HepG2 (cell line): ENCODE measurements around the gene SRF. TPM values are rescaled to one million over a fixed set of nuclear protein-coding genes. Genes with fewer than 3 reads are reported as not detected.

ENCODE experiments used
- BRD4 ChIP-seq: sonication (generic); formaldehyde crosslinking; IDR thresholded peaks from 2 replicates; pipeline ENCODE4 v1.4.0; 2020; ENCODE audit warnings: missing genetic modification reagents
- DNMT1 ChIP-seq: sonication (generic); formaldehyde crosslinking; IDR thresholded peaks from 2 replicates; pipeline ENCODE4 v1.5.1; 2020; ENCODE audit warnings: mild to moderate bottlenecking, missing genetic modification reagents
- ELF4 ChIP-seq: sonication (generic); formaldehyde crosslinking; IDR thresholded peaks from 2 replicates; pipeline ENCODE4 v1.5.0; 2020; ENCODE audit warnings: missing genetic modification reagents, mild to moderate bottlenecking, moderate library complexity, borderline replicate concordance
- FOXP1 ChIP-seq, 2 experiments: fragments of 450-650 bp in 1 of 2; IDR thresholded peaks; 2 replicates each; pipeline ENCODE4 v1.6.1; 2017 to 2018; ENCODE audit warnings: antibody characterized with exemption in 1 of 2
- HNF4G ChIP-seq, 2 experiments: sonication (generic) in 1 of 2; formaldehyde crosslinking in 1 of 2; IDR thresholded peaks; 2 replicates each; pipeline versions ENCODE4 v1.4.0 to v1.6.1; 2011 to 2020; ENCODE audit warnings: borderline replicate concordance in 2 of 2, low read depth in 2 of 2, mild to moderate bottlenecking in 2 of 2, low read length in 1 of 2, missing genetic modification reagents in 1 of 2, moderate library complexity in 1 of 2
- ISL2 ChIP-seq: sonication (generic); formaldehyde crosslinking; IDR thresholded peaks from 2 replicates; pipeline ENCODE4 v1.5.0; 2020; ENCODE audit warnings: missing genetic modification reagents
- MTA3 ChIP-seq: sonication (generic); formaldehyde crosslinking; IDR thresholded peaks from 2 replicates; pipeline ENCODE4 v1.4.0; 2020; ENCODE audit warnings: missing genetic modification reagents
- MXD4 ChIP-seq: IDR thresholded peaks from 2 replicates; pipeline ENCODE4 v1.6.1; 2016; ENCODE audit warnings: mild to moderate bottlenecking, missing biosample characterization, missing genetic modification reagents
- PHB2 ChIP-seq: fragments of 450-650 bp; IDR thresholded peaks from 2 replicates; pipeline ENCODE4 v1.6.1; 2018; ENCODE audit not compliant: partially characterized antibody
- SOX13 ChIP-seq, 3 experiments: fragments of 450-650 bp in 1 of 3; sonication (generic) in 1 of 3; formaldehyde crosslinking in 1 of 3; IDR thresholded peaks in 2 of 3; conservative IDR thresholded peaks in 1 of 3; 2 replicates each; pipeline versions ENCODE4 v1.5.0 to v1.6.1; 2016 to 2020; ENCODE audit warnings: antibody characterized with exemption in 1 of 3, mild to moderate bottlenecking in 1 of 3, missing compliant biosample characterization in 1 of 3, missing genetic modification reagents in 1 of 3, moderate library complexity in 1 of 3
- SOX5 ChIP-seq: IDR thresholded peaks from 2 replicates; pipeline ENCODE4 v1.6.1; 2016; ENCODE audit warnings: borderline replicate concordance
- ZFP90 ChIP-seq: sonication (generic); formaldehyde crosslinking; IDR thresholded peaks from 2 replicates; pipeline ENCODE4 v1.8.0; 2022; ENCODE audit warnings: missing genetic modification reagents, mild to moderate bottlenecking, inconsistent platforms, borderline replicate concordance
- ZNF253 ChIP-seq: sonication (generic); formaldehyde crosslinking; IDR thresholded peaks from 2 replicates; pipeline ENCODE4 v1.8.0; 2022; ENCODE audit warnings: mild to moderate bottlenecking, missing genetic modification reagents, borderline replicate concordance
- ZNF546 ChIP-seq: sonication (generic); formaldehyde crosslinking; conservative IDR thresholded peaks from 2 replicates; pipeline ENCODE4 v1.8.1; 2023; ENCODE audit warnings: mild to moderate bottlenecking, missing genetic modification reagents
- ZNF816 ChIP-seq: sonication (generic); formaldehyde crosslinking; IDR thresholded peaks from 2 replicates; pipeline ENCODE4 v1.8.0; 2022; ENCODE audit warnings: missing genetic modification reagents, mild to moderate bottlenecking, borderline replicate concordance
- polyA plus RNA-seq, 8 experiments: library from polyadenylated mRNA; depleted of rRNA in 3 of 8; stranded (reverse) in 7 of 8; unstranded in 1 of 8; fragments of >200 nt; fragmentation: Illumina TruSeq in 4 of 8; extraction: Trizol in 4 of 8; gene quantifications; 2 replicates each; pipeline versions ENCODE4 v1.2.1 to v1.2.3, GENCODE V29; 2011 to 2016; ENCODE audit warnings: low read depth in 4 of 8, missing spikeins in 1 of 8, mixed read lengths in 1 of 8; ENCODE audit not compliant: insufficient read depth in 1 of 8
- total RNA-seq, 5 experiments: library from RNA; depleted of rRNA; stranded (reverse); fragments of >200 nt; fragmentation: Illumina TruSeq; extraction: Trizol; gene quantifications; 2 replicates each; pipeline ENCODE4 v1.2.3, GENCODE V29; 2016; ENCODE audit warnings: low read depth in 1 of 5
- TF ChIP-seq, protein P1 (sequence below): sonication (generic); formaldehyde crosslinking; IDR thresholded peaks from 2 replicates; pipeline ENCODE4 v1.8.0; 2022; ENCODE audit warnings: mild to moderate bottlenecking, missing genetic modification reagents, borderline replicate concordance
- TF ChIP-seq, protein P2 (sequence below): sonication (generic); formaldehyde crosslinking; IDR thresholded peaks from 2 replicates; pipeline ENCODE4 v1.8.1; 2023; ENCODE audit warnings: mild to moderate bottlenecking, inconsistent platforms, moderate library complexity, missing genetic modification reagents, borderline replicate concordance
- TF ChIP-seq, protein P3 (sequence below): IDR thresholded peaks from 2 replicates; pipeline ENCODE4 v1.6.1; 2012; ENCODE audit warnings: low read length, improper control_type of control experiment
- TF ChIP-seq, protein P4 (sequence below): sonication (generic); formaldehyde crosslinking; IDR thresholded peaks from 2 replicates; pipeline ENCODE4 v1.4.0; 2020; ENCODE audit warnings: mild to moderate bottlenecking, low read depth, missing genetic modification reagents

Gene SRF
- total and polyA plus RNA-seq, 2 of the 13 experiments (the other 11 are each of a cell fraction or from before 2014, with no cell fraction given), result 25.5 to 44.1 TPM

DNA sequence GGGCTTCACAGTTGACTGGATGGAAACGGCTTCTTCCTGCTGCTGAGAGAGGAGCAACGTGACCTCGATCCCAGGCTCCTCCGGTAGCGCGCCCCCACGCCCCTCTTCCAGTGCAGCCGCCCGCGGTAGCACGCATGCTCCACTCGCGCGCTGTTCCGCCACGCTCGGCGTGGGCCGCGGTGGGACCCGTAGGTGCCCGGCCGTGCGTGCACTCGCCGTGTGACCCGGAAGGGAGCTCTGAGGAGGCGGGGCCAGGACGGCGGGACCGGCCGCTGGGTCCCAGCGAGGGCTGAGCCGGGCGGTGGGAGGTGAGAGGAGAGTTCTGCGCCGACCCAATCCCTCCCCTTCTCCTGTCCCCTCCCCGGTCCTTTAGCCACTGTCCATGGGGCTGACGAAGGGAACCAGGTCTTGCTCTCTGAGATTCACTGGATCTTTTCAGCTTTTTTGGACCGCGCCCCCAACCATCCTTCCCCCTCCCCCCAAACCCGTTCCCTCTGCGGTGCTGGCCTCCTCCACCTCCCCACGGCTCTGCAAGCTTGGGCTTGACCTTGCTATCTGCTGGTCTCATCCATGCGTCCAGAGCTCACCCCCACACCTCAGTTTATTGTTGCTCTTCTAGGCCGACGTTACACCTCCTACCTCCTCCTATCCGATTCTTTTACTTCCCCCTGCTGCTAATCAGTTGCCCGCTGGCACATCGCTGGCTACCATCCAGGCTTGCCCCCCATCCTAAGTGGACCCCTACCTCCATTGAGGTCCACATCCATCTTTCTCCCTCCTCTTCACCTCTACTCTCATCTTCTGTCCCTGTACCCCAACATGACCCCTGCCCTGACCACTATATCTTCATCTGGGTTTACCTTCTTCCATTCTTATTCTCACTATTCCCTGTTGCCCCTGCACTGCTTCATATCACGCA lies 11.1 kb downstream of the SRF start, which contains the start of gene CUL9 (continued):
- TF ChIP-seq, protein P1, sequence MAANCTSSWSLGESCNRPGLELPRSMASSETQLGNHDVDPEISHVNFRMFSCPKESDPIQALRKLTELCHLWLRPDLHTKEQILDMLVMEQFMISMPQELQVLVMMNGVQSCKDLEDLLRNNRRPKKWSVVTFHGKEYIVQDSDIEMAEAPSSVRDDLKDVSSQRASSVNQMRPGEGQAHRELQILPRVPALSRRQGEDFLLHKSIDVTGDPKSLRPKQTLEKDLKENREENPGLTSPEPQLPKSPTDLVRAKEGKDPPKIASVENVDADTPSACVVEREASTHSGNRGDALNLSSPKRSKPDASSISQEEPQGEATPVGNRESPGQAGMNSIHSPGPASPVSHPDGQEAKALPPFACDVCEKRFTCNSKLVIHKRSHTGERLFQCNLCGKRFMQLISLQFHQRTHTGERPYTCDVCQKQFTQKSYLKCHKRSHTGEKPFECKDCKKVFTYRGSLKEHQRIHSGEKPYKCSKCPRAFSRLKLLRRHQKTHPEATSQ (CRISPR knock-in tag), result peak; percentile 70; the same call in 1 of the 2 replicates
- TF ChIP-seq SOX13 (IDR thresholded peaks at IDR 0.05), result no peak
- TF ChIP-seq SOX13 (CRISPR knock-in tag; conservative IDR thresholded peaks at IDR 0.05 in 1 of 2, IDR thresholded peaks at IDR 0.05 in 1 of 2), result peak in 1 of 2 experiments; percentile 58; a peak in 2 of 4 replicates
- TF ChIP-seq ZNF816 (CRISPR knock-in tag), result no peak
- TF ChIP-seq DNMT1, result peak; percentile 92
- no peak for TF ChIP-seq BRD4 (CRISPR knock-in tag)
- peak; percentile 72 for TF ChIP-seq ISL2 (CRISPR knock-in tag)
- no peak for TF ChIP-seq ZNF253 (CRISPR knock-in tag)
- TF ChIP-seq, protein P2, sequence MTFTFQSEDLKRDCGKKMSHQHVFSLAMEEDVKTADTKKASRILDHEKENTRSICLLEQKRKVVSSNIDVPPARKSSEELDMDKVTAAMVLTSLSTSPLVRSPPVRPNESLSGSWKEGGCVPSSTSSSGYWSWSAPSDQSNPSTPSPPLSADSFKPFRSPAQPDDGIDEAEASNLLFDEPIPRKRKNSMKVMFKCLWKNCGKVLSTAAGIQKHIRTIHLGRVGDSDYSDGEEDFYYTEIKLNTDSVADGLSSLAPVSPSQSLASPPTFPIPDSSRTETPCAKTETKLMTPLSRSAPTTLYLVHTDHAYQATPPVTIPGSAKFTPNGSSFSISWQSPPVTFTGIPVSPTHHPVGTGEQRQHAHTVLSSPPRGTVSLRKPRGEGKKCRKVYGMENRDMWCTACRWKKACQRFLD (CRISPR knock-in tag), result 0 out of 2 replicates have a peak, but pooled peaks have one; percentile 58
- TF ChIP-seq ZNF546 (CRISPR knock-in tag), result no peak
- peak; percentile 73 for TF ChIP-seq SOX5 (CRISPR knock-in tag)
- TF ChIP-seq, protein P3, sequence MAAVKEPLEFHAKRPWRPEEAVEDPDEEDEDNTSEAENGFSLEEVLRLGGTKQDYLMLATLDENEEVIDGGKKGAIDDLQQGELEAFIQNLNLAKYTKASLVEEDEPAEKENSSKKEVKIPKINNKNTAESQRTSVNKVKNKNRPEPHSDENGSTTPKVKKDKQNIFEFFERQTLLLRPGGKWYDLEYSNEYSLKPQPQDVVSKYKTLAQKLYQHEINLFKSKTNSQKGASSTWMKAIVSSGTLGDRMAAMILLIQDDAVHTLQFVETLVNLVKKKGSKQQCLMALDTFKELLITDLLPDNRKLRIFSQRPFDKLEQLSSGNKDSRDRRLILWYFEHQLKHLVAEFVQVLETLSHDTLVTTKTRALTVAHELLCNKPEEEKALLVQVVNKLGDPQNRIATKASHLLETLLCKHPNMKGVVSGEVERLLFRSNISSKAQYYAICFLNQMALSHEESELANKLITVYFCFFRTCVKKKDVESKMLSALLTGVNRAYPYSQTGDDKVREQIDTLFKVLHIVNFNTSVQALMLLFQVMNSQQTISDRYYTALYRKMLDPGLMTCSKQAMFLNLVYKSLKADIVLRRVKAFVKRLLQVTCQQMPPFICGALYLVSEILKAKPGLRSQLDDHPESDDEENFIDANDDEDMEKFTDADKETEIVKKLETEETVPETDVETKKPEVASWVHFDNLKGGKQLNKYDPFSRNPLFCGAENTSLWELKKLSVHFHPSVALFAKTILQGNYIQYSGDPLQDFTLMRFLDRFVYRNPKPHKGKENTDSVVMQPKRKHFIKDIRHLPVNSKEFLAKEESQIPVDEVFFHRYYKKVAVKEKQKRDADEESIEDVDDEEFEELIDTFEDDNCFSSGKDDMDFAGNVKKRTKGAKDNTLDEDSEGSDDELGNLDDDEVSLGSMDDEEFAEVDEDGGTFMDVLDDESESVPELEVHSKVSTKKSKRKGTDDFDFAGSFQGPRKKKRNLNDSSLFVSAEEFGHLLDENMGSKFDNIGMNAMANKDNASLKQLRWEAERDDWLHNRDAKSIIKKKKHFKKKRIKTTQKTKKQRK, result no peak
- TF ChIP-seq, protein P4, sequence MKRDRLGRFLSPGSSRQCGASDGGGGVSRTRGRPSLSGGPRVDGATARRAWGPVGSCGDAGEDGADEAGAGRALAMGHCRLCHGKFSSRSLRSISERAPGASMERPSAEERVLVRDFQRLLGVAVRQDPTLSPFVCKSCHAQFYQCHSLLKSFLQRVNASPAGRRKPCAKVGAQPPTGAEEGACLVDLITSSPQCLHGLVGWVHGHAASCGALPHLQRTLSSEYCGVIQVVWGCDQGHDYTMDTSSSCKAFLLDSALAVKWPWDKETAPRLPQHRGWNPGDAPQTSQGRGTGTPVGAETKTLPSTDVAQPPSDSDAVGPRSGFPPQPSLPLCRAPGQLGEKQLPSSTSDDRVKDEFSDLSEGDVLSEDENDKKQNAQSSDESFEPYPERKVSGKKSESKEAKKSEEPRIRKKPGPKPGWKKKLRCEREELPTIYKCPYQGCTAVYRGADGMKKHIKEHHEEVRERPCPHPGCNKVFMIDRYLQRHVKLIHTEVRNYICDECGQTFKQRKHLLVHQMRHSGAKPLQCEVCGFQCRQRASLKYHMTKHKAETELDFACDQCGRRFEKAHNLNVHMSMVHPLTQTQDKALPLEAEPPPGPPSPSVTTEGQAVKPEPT (CRISPR knock-in tag), result peak; percentile 84; the same call in 1 of the 2 replicates
- peak; percentile 44; the same call in 1 of the 2 replicates for TF ChIP-seq ELF4 (CRISPR knock-in tag)
- TF ChIP-seq MXD4 (CRISPR knock-in tag), result peak; percentile 96
- no peak for TF ChIP-seq HNF4G (IDR thresholded peaks at IDR 0.05; ENCODE audit: borderline replicate concordance, low read depth, low read length)
- TF ChIP-seq HNF4G (CRISPR knock-in tag; IDR thresholded peaks at IDR 0.05; ENCODE audit: borderline replicate concordance, low read depth), result peak; percentile 56; the same call in 1 of the 2 replicates
- no peak for TF ChIP-seq MTA3 (CRISPR knock-in tag)
- TF ChIP-seq PHB2, result no peak
- no peak for TF ChIP-seq FOXP1 (IDR thresholded peaks at IDR 0.05)
- no peak for TF ChIP-seq FOXP1 (CRISPR knock-in tag; IDR thresholded peaks at IDR 0.05)
- peak; percentile 68; the same call in 1 of the 2 replicates for TF ChIP-seq ZFP90
